HG02973 (cell line): ENCODE measurements around the gene CA10.

Source experiments
- ATAC-seq: cut with Tn5 transposase; IDR thresholded peaks from one replicate; pipeline ENCODE4 v1.9.1; 2021; ENCODE audit warnings: moderate library complexity; ENCODE audit not compliant: unreplicated experiment

CA10 gene

DNA sequence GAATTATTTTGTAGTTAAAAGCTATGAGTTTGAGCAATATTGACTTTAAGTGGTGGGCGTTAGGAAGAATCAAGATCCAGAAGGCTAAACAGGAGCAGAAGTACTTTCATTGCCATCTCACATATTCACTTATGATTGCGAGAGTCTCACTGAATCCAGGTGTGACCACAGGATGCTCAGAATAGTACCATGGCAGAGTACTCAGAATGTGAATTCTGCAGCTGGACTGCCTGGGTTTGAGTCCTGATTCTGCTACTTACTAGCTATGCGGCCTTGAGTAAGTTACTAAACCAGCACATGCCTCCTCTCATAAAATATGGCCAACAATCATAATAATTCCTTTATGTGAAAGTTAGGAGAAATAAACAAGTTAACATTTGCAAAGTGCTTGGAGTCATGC, 109.5 kb downstream of the CA10 start:
- no peak for ATAC-seq

DNA sequence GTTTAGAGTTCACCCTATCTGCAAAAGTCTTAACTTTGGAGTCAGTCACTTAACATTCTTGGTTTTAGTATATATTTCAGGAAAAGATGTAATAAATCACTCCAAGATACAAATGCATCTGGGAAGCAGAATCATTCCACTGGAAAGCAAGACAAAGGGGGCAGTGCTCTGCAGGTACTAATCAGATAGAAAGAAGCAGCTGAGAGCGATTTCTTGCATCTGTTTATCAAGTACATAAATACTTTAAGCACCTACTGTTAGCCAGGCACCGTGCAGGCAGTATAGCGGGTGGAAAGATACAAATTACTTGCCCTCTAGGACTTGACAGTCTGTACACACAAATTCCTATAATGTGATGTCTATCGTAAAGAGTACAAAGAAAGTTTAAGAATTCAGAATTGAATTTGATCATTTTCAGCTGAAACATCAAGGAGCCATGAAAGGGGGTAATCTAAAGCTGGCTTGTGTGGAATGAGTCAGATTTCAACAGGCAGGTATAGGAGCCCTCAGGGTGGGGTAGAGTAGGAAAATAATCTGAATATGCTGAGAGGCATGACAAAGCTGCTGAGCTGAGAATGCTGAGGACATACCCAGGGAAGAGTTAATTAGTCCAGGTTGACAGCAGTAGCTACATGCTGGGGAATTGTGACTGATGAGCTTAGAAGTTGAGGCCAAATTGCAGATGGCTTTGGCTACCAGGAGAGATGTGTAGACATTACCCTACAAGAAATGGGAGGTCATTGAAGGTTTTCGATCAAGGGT, 110.2 kb downstream of the CA10 start:
- ATAC-seq = no peak

GRCh38 chr17:52047086-52047485, 111.4 kb downstream of the CA10 start:
- no peak for ATAC-seq

DNA sequence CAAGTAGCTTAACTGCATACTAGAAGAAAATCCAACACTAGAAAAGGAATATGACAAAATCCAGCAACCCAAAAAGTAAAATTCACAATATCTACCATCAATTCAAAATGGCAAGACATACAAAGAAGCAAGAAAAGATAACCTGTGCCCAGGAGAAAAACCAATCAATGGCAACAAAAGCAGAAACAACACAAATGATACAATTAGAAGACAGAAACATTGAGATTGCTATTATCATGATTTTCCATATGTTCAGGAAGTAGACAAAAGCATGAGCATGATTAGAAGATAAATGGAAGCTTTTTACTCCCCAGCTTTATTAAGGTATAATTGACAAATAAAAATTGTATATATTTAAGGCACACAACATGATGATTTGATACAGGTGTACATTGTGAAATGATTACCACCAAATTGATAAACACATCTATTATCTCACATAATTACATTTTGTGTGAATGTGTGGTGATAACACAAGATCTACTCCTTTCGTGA, 117.3 kb downstream of the CA10 start:
- no peak for ATAC-seq

- ATAC-seq = no peak
These were observed 122.1 kb downstream of the CA10 start for GRCh38 chr17:52036416-52036815.

DNA sequence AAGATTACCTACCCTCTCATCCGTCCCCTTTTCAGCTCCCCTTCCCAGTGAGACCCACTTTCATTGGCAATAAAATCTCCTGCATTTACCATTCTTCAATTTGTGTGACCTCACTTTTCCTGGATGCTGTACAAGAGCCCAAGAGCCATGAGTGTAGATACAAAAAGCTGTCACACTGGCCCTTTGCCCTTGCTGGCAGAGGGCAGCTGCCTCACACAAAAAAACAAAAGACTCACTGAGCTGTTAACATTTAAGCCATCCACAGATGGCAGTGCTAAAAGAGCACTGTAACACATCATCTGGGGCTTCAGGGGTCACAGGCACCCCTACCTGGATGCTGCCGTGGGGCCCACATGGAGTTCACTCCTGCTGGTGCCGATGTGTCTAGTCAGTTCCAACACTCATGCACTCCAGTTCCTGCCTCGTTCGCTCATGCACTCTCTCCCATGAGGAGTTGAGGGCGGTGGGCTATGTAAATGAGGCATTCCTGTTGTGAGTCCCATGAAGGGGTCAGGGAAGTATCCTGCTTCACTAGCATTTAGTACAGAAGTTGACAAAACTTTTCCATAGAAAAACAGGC, 123.1 kb downstream of the CA10 start:
- no peak for ATAC-seq

DNA sequence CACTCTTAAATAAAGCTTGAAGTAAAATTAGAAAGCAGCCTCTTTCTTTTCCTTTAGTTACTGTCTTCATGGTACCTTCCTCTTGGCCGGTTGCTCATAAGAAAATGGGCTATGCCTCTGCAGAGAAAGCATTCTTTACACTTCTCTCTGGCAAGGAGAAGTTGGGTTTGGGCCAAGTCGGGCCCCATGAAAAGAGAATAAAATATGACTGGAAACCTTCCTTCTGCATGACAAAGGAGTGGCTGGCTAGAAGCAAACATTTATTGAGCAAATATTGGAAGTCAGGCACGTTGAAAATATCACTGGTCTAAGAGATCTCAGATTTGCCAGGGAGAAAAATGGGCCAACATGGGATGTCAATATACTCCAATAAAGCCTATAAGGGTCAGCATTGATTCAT, 126.1 kb downstream of the CA10 start:
- ATAC-seq = no peak

GRCh38 chr17:52030052-52030451, 128.5 kb downstream of the CA10 start:
- ATAC-seq = no peak

DNA sequence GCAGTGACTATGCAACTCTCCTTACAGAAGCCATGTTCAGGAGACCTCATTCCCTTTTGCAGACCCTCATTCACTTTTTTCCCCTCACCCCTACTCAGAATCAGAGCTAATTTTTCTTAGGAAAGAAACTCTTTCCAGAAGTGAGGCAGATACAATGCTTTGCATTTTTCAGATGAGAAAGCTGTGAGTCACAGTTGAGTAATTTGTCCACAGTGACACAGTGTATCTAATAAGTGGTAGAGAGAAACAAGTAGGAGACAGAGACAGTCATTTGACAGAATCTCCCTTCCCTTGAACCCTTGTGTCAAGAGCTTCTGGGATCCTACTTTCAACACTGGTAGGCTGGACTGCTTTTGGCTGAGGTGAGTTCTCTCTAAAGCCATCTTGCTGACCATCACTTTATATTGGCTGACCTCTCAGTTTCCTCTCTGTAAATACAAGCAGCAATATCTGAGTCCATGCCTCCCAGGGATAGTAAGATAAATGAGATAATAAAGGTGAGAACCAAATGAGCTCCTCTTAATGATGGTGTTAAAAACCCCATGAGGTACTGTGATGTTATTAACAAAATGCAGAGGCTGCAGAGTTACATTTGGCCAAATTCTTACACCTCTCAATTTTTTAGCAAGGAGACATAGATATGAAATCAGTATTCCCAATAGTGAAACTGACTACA, 130.8 kb downstream of the CA10 start:
- ATAC-seq = no peak

DNA sequence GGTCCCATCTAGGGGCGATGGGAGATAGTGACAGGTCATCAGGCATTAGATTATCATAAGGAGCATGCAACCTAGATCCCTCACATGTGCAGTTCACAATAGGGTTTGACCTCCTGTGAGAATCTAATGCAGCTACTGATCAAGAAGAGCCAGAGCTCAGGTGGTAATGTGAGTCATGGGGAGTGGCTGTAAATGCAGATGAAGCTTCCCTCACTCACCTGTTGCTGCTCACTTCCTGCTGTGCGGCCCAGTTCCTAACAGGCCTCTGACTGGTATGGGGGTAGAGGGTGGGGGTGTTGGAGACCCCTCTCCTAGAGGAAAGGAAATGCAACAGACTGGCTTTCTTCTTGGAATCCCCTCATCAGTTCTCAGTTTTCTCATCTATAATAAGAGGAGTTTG, 131.4 kb downstream of the CA10 start:
- ATAC-seq = no peak

DNA sequence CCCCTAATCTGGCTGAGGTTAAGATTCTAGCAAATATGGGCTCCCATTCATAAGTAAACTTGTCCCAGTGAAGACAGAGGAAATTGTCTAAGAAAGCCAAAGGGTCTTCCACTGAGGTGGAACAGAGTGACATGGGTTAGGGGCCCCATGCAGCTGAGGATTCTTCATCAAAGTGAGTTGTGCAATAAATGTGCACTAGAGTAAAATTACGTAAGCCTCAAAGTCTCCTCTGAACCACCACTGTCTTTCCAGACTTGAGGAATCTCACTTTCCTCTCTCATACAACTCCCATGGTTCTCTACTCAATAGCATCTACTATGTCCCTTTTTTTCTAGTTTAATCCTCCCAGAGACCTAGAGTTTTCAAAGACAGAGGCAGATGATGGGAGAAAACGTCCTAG, 132.4 kb downstream of the CA10 start:
- ATAC-seq = no peak

- ATAC-seq = no peak
These were observed 133.3 kb downstream of the CA10 start for GRCh38 chr17:52025236-52025635.

GRCh38 chr17:52024300-52024870, 134.1 kb downstream of the CA10 start:
- no peak for ATAC-seq

- no peak for ATAC-seq
These were observed 147.4 kb downstream of the CA10 start for GRCh38 chr17:52011064-52011463.

DNA sequence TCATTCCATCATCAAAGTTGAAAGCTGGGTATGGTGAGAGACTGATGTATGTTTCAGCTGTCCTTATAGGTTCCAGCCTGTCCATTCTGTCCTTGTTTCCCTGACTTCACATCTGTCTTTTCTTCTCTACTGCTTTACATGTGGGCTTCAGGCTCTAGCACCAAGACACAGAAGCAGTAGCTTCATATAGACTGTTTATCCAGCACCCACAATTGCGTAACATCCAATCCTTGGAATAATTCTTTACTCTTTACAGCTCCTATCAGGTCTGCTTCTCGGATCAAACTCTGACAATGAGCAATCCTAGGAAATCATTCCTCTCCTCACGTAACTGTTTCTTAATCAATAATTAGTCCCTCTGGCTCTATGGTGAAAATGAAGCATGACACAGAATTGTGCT, 158.9 kb downstream of the CA10 start:
- no peak for ATAC-seq

DNA sequence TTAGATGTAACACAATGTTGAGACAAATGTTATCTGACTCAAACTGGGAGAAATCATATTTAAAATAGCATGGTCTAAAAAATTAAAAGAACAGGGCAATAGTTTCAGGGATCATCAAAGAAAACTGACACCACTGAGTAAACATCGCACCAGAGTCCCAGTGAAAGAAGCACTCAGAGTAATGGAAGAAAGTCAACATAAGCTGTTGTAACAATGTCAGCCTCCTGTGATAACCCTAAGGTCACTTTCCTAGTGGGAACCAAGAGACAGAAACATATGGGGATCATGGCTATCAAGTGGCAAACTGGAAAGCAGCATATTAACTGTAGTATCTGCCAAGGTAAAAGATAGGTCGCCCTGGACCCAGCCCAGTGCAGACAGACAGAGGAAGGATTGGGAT, 160.8 kb downstream of the CA10 start:
- ATAC-seq = no peak

DNA sequence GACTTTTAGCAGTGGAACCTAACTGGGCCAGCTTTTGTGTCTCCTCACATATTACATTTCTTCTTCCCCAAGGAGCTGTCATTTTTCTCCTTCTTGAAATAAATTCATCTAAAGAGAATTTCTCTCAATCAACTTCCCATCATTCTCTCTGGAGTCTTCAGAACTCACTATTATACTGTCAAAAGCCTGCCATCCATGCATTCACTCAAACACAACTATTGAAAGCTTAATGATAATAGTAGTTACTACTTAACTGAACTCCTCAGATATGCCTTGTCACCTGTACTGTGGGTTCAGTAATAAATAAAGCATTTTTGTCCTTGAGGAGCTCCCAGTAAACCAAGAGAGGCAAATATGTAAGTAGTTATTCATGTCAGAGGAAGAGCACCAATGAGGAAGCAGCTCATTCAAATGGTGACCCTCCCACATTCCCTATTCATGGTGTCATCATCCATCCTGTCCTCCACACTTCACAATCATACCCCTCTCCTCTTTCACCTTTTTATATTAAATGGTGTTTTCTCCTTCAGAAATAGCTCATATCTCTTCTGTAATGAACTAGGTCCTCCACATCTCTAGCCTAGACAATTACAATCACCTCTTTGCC, 162.6 kb downstream of the CA10 start:
- no peak for ATAC-seq

GRCh38 chr17:51992864-51993416, 165.6 kb downstream of the CA10 start:
- no peak for ATAC-seq

DNA sequence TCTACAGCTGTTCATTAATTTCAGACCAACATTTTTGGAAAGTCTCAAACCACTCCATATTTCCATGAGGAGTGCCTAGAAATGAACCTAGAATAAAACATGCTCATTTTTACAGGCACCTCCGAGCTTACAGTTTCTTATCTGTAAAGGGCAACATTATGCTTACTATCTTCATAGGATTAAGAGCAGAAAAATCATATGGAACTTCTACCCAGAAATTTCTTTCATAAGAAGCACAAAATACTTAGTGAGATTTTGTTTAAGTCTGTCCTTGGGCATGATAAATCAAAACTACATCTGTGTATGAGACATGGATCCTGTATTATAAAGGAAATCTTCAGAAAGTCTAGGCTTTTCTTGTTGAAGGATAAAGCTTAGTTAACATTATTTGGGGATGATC, 187.4 kb downstream of the CA10 start:
- ATAC-seq = no peak

DNA sequence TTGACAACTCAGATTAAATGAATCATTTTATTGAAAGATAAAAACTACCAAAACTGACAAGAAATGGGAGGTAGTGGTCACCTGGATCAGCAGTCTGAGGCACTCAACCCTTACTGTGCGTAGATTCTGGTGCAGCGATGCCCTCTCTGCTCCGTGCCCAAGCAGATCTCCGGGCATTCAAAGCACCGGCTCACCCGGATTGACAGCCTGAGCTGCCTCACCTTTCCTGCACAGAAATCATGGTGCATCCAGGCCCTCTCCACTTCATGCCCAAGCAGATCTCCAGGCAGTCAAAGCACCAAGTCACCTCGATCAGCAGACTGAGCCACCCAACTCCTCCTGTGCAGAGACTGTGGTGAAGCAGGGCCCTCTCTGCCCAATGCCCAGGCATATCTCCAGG, 196.8 kb downstream of the CA10 start:
- no peak for ATAC-seq

DNA sequence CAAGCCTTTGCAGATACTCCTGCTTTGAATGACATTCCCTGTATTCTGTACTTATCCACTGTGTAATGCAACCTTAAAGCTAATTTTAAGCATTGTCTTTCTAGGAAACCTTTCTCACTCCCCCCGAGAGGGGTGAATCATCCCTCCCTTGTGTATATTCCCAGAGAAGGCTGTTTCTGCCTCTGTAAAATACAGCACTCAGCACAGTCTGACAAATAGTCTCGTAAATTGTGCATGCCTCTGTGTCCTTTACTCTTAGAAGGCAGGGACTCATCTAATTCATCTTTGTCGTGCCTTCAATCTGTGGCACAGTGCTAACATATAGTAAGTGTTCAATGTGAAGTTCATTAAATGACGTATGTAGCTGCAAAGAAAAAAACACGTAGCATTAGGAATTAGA, 200.7 kb downstream of the CA10 start:
- no peak for ATAC-seq
